Lower leg skin (tissue), 3 donors: ENCODE results near the gene PDGFA.

Experiments
- POLR2A ChIP-seq, 2 donors: fragments of 450-650 bp; IDR thresholded peaks; one replicate each; pipeline ENCODE4 v1.6.1; 2016 to 2017; ENCODE audit warnings: antibody characterized with exemption in 2 of 2, mild to moderate bottlenecking in 1 of 2, moderate library complexity in 1 of 2
- TF ChIP-seq, protein P1 (sequence below), 3 donors: fragments of 450-650 bp; IDR thresholded peaks; one replicate each; pipeline ENCODE4 v1.5.1; 2016; ENCODE audit warnings: antibody characterized with exemption in 3 of 3, mild to moderate bottlenecking in 3 of 3, moderate library complexity in 2 of 3

DNA sequence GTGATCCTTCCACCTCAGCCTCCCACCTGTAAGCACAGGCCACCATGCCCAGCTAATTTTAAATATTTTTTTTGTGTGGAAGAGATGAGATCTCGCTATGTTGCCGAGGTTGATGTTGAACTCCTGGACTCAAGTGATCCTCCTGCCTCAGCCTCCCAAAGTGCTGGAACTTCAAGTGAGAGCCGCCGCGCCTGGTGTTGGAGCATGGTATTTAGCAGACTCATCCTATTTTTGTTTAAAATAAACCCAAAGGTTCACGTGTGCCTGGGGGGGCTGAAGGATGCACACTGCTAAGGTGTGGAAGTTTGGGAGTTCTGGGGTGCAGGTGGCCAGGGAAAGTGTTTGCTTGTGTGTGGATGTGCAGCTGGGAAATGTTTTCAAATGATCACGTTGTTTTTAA lies 18.1 kb downstream of the PDGFA start:
- no peak for TF ChIP-seq POLR2A (IDR thresholded peaks at IDR 0.05)
- TF ChIP-seq, protein P1, sequence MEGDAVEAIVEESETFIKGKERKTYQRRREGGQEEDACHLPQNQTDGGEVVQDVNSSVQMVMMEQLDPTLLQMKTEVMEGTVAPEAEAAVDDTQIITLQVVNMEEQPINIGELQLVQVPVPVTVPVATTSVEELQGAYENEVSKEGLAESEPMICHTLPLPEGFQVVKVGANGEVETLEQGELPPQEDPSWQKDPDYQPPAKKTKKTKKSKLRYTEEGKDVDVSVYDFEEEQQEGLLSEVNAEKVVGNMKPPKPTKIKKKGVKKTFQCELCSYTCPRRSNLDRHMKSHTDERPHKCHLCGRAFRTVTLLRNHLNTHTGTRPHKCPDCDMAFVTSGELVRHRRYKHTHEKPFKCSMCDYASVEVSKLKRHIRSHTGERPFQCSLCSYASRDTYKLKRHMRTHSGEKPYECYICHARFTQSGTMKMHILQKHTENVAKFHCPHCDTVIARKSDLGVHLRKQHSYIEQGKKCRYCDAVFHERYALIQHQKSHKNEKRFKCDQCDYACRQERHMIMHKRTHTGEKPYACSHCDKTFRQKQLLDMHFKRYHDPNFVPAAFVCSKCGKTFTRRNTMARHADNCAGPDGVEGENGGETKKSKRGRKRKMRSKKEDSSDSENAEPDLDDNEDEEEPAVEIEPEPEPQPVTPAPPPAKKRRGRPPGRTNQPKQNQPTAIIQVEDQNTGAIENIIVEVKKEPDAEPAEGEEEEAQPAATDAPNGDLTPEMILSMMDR (IDR thresholded peaks at IDR 0.05): no peak
